H9 (cell line): ENCODE data around the gene DCC. TPM values are rescaled to one million over a fixed set of nuclear protein-coding genes. Genes with fewer than 3 reads are reported as not detected.

ENCODE experiments used
- DNase-seq: peaks from one replicate; pipeline ENCODE4 v3.0.0-alpha.2; 2017
- H2AFZ ChIP-seq: one replicate; pipeline ENCODE4 v1.6.1; 2013; ENCODE audit warnings: mild to moderate bottlenecking, low read length, control low read depth, moderate library complexity
- H2AK5ac ChIP-seq: 2 replicates; pipeline ENCODE4 v1.6.1; 2013; ENCODE audit warnings: low read length, control low read depth, mixed read lengths; ENCODE audit not compliant: insufficient read length
- H2BK120ac ChIP-seq: one replicate; pipeline ENCODE4 v1.6.1; 2013; ENCODE audit warnings: low read depth, mild to moderate bottlenecking, low read length, control low read depth, inconsistent platforms; ENCODE audit not compliant: poor library complexity, severe bottlenecking
- H2BK12ac ChIP-seq: 2 replicates; pipeline ENCODE4 v1.6.1; 2013; ENCODE audit warnings: low read length, control low read depth, mixed read lengths, low read depth; ENCODE audit not compliant: insufficient read length
- H2BK15ac ChIP-seq: 2 replicates; pipeline ENCODE4 v1.6.1; 2013; ENCODE audit warnings: low read depth, low read length, control low read depth
- H2BK20ac ChIP-seq: one replicate; pipeline ENCODE4 v1.6.1; 2013; ENCODE audit warnings: low read depth, mild to moderate bottlenecking, low read length, control low read depth, inconsistent platforms; ENCODE audit not compliant: poor library complexity, severe bottlenecking
- H2BK5ac ChIP-seq: 2 replicates; pipeline ENCODE4 v1.6.1; 2013; ENCODE audit warnings: low read length, control low read depth, mixed read lengths; ENCODE audit not compliant: insufficient read length
- H3K14ac ChIP-seq: 2 replicates; pipeline ENCODE4 v1.6.1; 2013; ENCODE audit warnings: low read length, control low read depth; ENCODE audit not compliant: insufficient read depth
- H3K18ac ChIP-seq: 2 replicates; pipeline ENCODE4 v1.6.1; 2013; ENCODE audit warnings: low read depth, mild to moderate bottlenecking, mixed read lengths, low read length, control low read depth; ENCODE audit not compliant: insufficient read length
- H3K23ac ChIP-seq: 2 replicates; pipeline ENCODE4 v1.6.1; 2013; ENCODE audit warnings: low read length, control low read depth, mixed read lengths, low read depth; ENCODE audit not compliant: insufficient read length
- H3K23me2 ChIP-seq: 2 replicates; pipeline ENCODE4 v1.6.1; 2013; ENCODE audit warnings: low read depth, mild to moderate bottlenecking, mixed read lengths, low read length, control low read depth; ENCODE audit not compliant: insufficient read length, poor library complexity, severe bottlenecking
- H3K27ac ChIP-seq: 2 replicates; pipeline ENCODE4 v1.5.1; 2013; ENCODE audit warnings: low read length, control low read depth, mixed read lengths, low read depth; ENCODE audit not compliant: insufficient read length
- H3K27me3 ChIP-seq: 2 replicates; pipeline ENCODE4 v1.6.1; 2013; ENCODE audit warnings: low read length, control low read depth, inconsistent platforms; ENCODE audit not compliant: insufficient read depth
- H3K4ac ChIP-seq: 2 replicates; pipeline ENCODE4 v1.6.1; 2013; ENCODE audit warnings: low read depth, mild to moderate bottlenecking, control low read depth, inconsistent platforms, low read length, moderate library complexity
- H3K4me1 ChIP-seq: 2 replicates; pipeline ENCODE4 v1.6.1; 2013; ENCODE audit warnings: low read length, control low read depth, inconsistent platforms; ENCODE audit not compliant: insufficient read depth
- H3K4me2 ChIP-seq: 2 replicates; pipeline ENCODE4 v1.6.1; 2013; ENCODE audit warnings: low read length, control low read depth, mixed read lengths; ENCODE audit not compliant: insufficient read length, insufficient read depth
- H3K56ac ChIP-seq: 2 replicates; pipeline ENCODE4 v1.6.1; 2013; ENCODE audit warnings: low read depth, mild to moderate bottlenecking, mixed read lengths, low read length, control low read depth; ENCODE audit not compliant: insufficient read length
- H3K79me1 ChIP-seq: 2 replicates; pipeline ENCODE4 v1.6.1; 2013; ENCODE audit warnings: low read depth, mild to moderate bottlenecking, moderate library complexity, low read length, control low read depth, inconsistent platforms; ENCODE audit not compliant: insufficient read depth, poor library complexity, severe bottlenecking
- H3K79me2 ChIP-seq: 2 replicates; pipeline ENCODE4 v1.6.1; 2013; ENCODE audit warnings: low read length, control low read depth, inconsistent platforms; ENCODE audit not compliant: insufficient read depth
- H3K9ac ChIP-seq: 2 replicates; pipeline ENCODE4 v1.6.1; 2013; ENCODE audit warnings: low read length, control low read depth, mixed read lengths; ENCODE audit not compliant: insufficient read length; ENCODE audit errors: extremely low read depth
- H3K9me3 ChIP-seq: one replicate; pipeline ENCODE4 v1.6.1; 2013; ENCODE audit warnings: low read depth, low read length, inconsistent platforms; ENCODE audit not compliant: control insufficient read depth
- H3T11ph ChIP-seq: one replicate; pipeline ENCODE4 v1.6.1; 2013; ENCODE audit warnings: mild to moderate bottlenecking, low read length, control low read depth, inconsistent platforms
- H4K20me1 ChIP-seq: one replicate; pipeline ENCODE4 v1.6.1; 2013; ENCODE audit not compliant: control insufficient read depth, insufficient read length, insufficient read depth
- H4K5ac ChIP-seq: 2 replicates; pipeline ENCODE4 v1.6.1; 2013; ENCODE audit warnings: low read depth, mild to moderate bottlenecking, mixed read lengths, low read length, control low read depth; ENCODE audit not compliant: insufficient read length
- H4K8ac ChIP-seq: replicated peaks from 2 replicates; pipeline ENCODE4 v1.6.1; 2013; ENCODE audit warnings: low read length, control low read depth, mixed read lengths, low read depth; ENCODE audit not compliant: insufficient read length
- H4K91ac ChIP-seq: 2 replicates; pipeline ENCODE4 v1.6.1; 2013; ENCODE audit warnings: low read depth, mild to moderate bottlenecking, moderate library complexity, mixed read lengths, low read length, control low read depth; ENCODE audit not compliant: insufficient read length
- H3K27ac Mint-ChIP-seq, 3 experiments: 2 replicates in 2 of 3; 3 replicates in 1 of 3; pipeline ENCODE4 v1.8.0; 2020 to 2021; ENCODE audit warnings: mixed read lengths in 3 of 3, mild to moderate bottlenecking in 1 of 3, moderate library complexity in 1 of 3
- H3K27me3 Mint-ChIP-seq: 2 replicates; pipeline ENCODE4 v1.8.0; 2021; ENCODE audit warnings: low read depth, mild to moderate bottlenecking, moderate library complexity, mixed read lengths
- H3K36me3 Mint-ChIP-seq, 3 experiments: 2 replicates in 2 of 3; 3 replicates in 1 of 3; pipeline ENCODE4 v1.8.0; 2020 to 2021; ENCODE audit warnings: low read depth in 3 of 3, mixed read lengths in 3 of 3; ENCODE audit not compliant: insufficient read depth in 1 of 3
- H3K4me1 Mint-ChIP-seq, 2 experiments: 2 replicates each; pipeline ENCODE4 v1.8.0; 2020; ENCODE audit warnings: mixed read lengths in 2 of 2
- H3K4me3 Mint-ChIP-seq, 2 experiments: 2 replicates in 1 of 2; 3 replicates in 1 of 2; pipeline ENCODE4 v1.8.0; 2020 to 2021; ENCODE audit warnings: mild to moderate bottlenecking in 2 of 2, mixed read lengths in 2 of 2, moderate library complexity in 1 of 2
- H3K9me3 Mint-ChIP-seq, 2 experiments: 2 replicates in 1 of 2; 3 replicates in 1 of 2; pipeline ENCODE4 v1.8.0; 2020; ENCODE audit warnings: mild to moderate bottlenecking in 2 of 2, mixed read lengths in 2 of 2, moderate library complexity in 1 of 2
- WGBS: extraction: QIAGEN DNeasy Blood & Tissue Kit; methylation state at CpG from one replicate; pipeline ENCODE4 v1.1.7; 2013; ENCODE audit warnings: missing lambda C conversion rate, low lambda C conversion rate, mixed read lengths; ENCODE audit not compliant: insufficient read length; ENCODE audit errors: extremely low coverage; 5-methylcytosine and 5-hydroxymethylcytosine counted together
- total RNA-seq: library from RNA; stranded (reverse); gene quantifications from 2 replicates; pipeline ENCODE4 v1.2.1, GENCODE V29; 2021
- TF ChIP-seq, protein P1 (sequence below): fragments of 200-600 bp; sonication (generic); conservative IDR thresholded peaks from 3 replicates; pipeline ENCODE4 v1.8.0; 2021; ENCODE audit warnings: antibody characterized with exemption, mild to moderate bottlenecking

Gene DCC
- total RNA-seq, 1 experiment from 2014 or later, result 0.35 TPM

DNA sequence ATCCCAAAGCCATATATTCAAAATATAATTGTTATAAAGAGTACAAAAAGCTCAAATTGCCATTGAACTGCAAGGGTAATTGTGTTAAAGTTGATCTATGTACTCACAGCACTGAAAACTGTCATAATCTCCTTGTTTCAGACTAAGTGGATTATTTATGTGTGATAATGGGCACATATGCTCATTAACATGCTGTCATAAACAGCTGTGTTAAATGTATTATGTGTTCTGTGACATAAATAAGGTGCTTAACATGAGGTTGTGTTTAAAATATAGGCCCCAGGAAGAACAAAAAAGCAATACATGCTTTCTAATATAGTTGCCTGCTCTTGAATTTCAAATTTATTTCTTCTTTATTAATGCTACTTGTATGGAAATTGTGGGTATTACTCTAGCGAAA, 409.5 kb downstream of the DCC start:
- H3K79me1 ChIP-seq, result no peaks in the 10 kb centered on the region
- TF ChIP-seq, protein P1, sequence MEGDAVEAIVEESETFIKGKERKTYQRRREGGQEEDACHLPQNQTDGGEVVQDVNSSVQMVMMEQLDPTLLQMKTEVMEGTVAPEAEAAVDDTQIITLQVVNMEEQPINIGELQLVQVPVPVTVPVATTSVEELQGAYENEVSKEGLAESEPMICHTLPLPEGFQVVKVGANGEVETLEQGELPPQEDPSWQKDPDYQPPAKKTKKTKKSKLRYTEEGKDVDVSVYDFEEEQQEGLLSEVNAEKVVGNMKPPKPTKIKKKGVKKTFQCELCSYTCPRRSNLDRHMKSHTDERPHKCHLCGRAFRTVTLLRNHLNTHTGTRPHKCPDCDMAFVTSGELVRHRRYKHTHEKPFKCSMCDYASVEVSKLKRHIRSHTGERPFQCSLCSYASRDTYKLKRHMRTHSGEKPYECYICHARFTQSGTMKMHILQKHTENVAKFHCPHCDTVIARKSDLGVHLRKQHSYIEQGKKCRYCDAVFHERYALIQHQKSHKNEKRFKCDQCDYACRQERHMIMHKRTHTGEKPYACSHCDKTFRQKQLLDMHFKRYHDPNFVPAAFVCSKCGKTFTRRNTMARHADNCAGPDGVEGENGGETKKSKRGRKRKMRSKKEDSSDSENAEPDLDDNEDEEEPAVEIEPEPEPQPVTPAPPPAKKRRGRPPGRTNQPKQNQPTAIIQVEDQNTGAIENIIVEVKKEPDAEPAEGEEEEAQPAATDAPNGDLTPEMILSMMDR, result no peak
- no peak overlapping the region for H3K14ac ChIP-seq
- no peak overlapping the region for H2BK5ac ChIP-seq
- no peaks in the 10 kb centered on the region for H3K27me3 Mint-ChIP-seq
- no peak overlapping the region for H3K27ac ChIP-seq
- no peak overlapping the region for H4K91ac ChIP-seq
- H3K4me1 Mint-ChIP-seq, result no peaks in the 10 kb centered on the region
- H2BK12ac ChIP-seq, result no peak overlapping the region
- H3K9ac ChIP-seq, result no peak overlapping the region
- H3K27me3 ChIP-seq, result no peaks in the 10 kb centered on the region
- H3K56ac ChIP-seq, result no peak overlapping the region
- no peak overlapping the region for H3K27ac Mint-ChIP-seq
- H2BK15ac ChIP-seq, result no peak overlapping the region
- H4K8ac ChIP-seq, result no peak overlapping the region
- no peak overlapping the region for H2BK20ac ChIP-seq
- no CpG with 5 or more reads among the region's 1 CpG for WGBS
- H3K4me1 ChIP-seq, result no peaks in the 10 kb centered on the region
- H2BK120ac ChIP-seq, result no peak overlapping the region
- no peaks in the 10 kb centered on the region for H3K79me2 ChIP-seq
- DNase-seq, result no peak
- no peaks in the 10 kb centered on the region for H3K23me2 ChIP-seq
- H3K18ac ChIP-seq, result no peak overlapping the region
- H4K5ac ChIP-seq, result no peak overlapping the region
- no peaks in the 10 kb centered on the region for H3K36me3 Mint-ChIP-seq
- H3T11ph ChIP-seq, result no peak overlapping the region
- no peak overlapping the region for H3K23ac ChIP-seq
- no peak overlapping the region for H3K4ac ChIP-seq
- H2AFZ ChIP-seq, result no peak overlapping the region
- H4K20me1 ChIP-seq, result no peaks in the 10 kb centered on the region
- no peaks in the 10 kb centered on the region for H3K9me3 ChIP-seq
- H2AK5ac ChIP-seq, result no peak overlapping the region
- no peaks in the 10 kb centered on the region for H3K9me3 Mint-ChIP-seq
- no peak overlapping the region for H3K4me3 Mint-ChIP-seq
- no peak overlapping the region for H3K4me2 ChIP-seq
